ENCODE results near the gene LTBR. TPM values are rescaled to one million over a fixed set of nuclear protein-coding genes. Genes with fewer than 3 reads are reported as not detected.

Gene LTBR
- total RNA-seq, 4 donors from 2014 or later = 99.9 to 171 (median 142) TPM

GRCh38 chr12:6418796-6419195 lies 34.8 kb downstream of the LTBR start:
- TF ChIP-seq CTCF (IDR thresholded peaks at IDR 0.05) = no peak

GRCh38 chr12:6420364-6420763 lies 36.4 kb downstream of the LTBR start:
- DNase-seq (ENCODE audit: low spot score) (no peak), ATAC-seq (ENCODE audit: low FRiP score) (no peak)
- no peak for TF ChIP-seq CTCF (IDR thresholded peaks at IDR 0.05)

More at GRCh38 chr12:6418796-6419195, 34.8 kb downstream of the LTBR start:
- ATAC-seq (ENCODE audit: low FRiP score) (no peak), DNase-seq (ENCODE audit: low spot score) (no peak)

GRCh38 chr12:6423267-6424007 lies 39.5 kb downstream of the LTBR start:
- peak in 2 of 3 donors; percentile 16 to 77 for TF ChIP-seq CTCF (IDR thresholded peaks at IDR 0.05)
- ATAC-seq (ENCODE audit: low FRiP score) (peak; percentile 97), DNase-seq (ENCODE audit: low spot score) (no peak)

GRCh38 chr12:6424008-6424347 lies 40.0 kb downstream of the LTBR start:
- DNase-seq (ENCODE audit: low spot score) = no peak
- no peak for TF ChIP-seq CTCF (IDR thresholded peaks at IDR 0.05)
- no peak for ATAC-seq (ENCODE audit: low FRiP score)

GRCh38 chr12:6424866-6425265 lies 40.9 kb downstream of the LTBR start:
- TF ChIP-seq CTCF (IDR thresholded peaks at IDR 0.05) = no peak
- ATAC-seq (ENCODE audit: low FRiP score) = no peak
- no peak for DNase-seq (ENCODE audit: low spot score)

GRCh38 chr12:6425590-6426531 lies 41.9 kb downstream of the LTBR start:
- no peak for ATAC-seq (ENCODE audit: low FRiP score)
- TF ChIP-seq CTCF (IDR thresholded peaks at IDR 0.05) = no peak
- no peak for DNase-seq (ENCODE audit: low spot score)

Data from omental fat pad (tissue), 4 donors.